RCC 7860 (cell line): ENCODE data around the gene POU3F1.

ENCODE experiments used
- DNase-seq: peaks from one replicate; pipeline ENCODE4 v3.0.0-alpha.2; 2015; ENCODE audit warnings: low spot score
- FAIRE-seq: peaks from 2 replicates; lab custom pipeline; 2012; peaks lifted over from hg19 to GRCh38; lab: Jason Lieb, UNC

The POU3F1 gene

GRCh38 chr1:38046333-38046883, at the start of gene POU3F1:
Gene POU3F1 (minus strand): TSS chr1:38046793. CDS start chr1:38046743, 50 bp downstream.
- no peak for DNase-seq

GRCh38 chr1:38095454-38095931, 48.9 kb upstream of the POU3F1 start:
- FAIRE-seq (no peak), DNase-seq (no peak)

More at GRCh38 chr1:38046333-38046883, at the start of gene POU3F1:
- no peak for FAIRE-seq

- DNase-seq = no peak
- no peak for FAIRE-seq
These were observed 48.2 kb upstream of the POU3F1 start for GRCh38 chr1:38094711-38095290.

GRCh38 chr1:38093569-38094520, 47.3 kb upstream of the POU3F1 start:
- FAIRE-seq (no peak), DNase-seq (no peak)

- FAIRE-seq = no peak
- no peak for DNase-seq
These were observed 45.7 kb upstream of the POU3F1 start for GRCh38 chr1:38092256-38092655.

- DNase-seq (no peak), FAIRE-seq (no peak)
These were observed 44.2 kb upstream of the POU3F1 start for GRCh38 chr1:38090796-38091195.

- FAIRE-seq = no peak
- DNase-seq = no peak
These were observed 43.2 kb upstream of the POU3F1 start for GRCh38 chr1:38089712-38090360.

GRCh38 chr1:38088791-38089190, 42.2 kb upstream of the POU3F1 start:
- FAIRE-seq (no peak), DNase-seq (no peak)

- DNase-seq (no peak), FAIRE-seq (no peak)
These were observed 41.8 kb upstream of the POU3F1 start for GRCh38 chr1:38088366-38088765.

GRCh38 chr1:38087676-38088075, 41.1 kb upstream of the POU3F1 start:
- FAIRE-seq (no peak), DNase-seq (no peak)

GRCh38 chr1:38085666-38086330, 39.2 kb upstream of the POU3F1 start:
- DNase-seq (no peak), FAIRE-seq (no peak)

GRCh38 chr1:38084700-38085099, 38.1 kb upstream of the POU3F1 start:
- FAIRE-seq (no peak), DNase-seq (no peak)

GRCh38 chr1:38084113-38084512, 37.5 kb upstream of the POU3F1 start:
- DNase-seq (no peak), FAIRE-seq (no peak)

GRCh38 chr1:38083541-38083940, 36.9 kb upstream of the POU3F1 start:
- FAIRE-seq = no peak
- no peak for DNase-seq

GRCh38 chr1:38082769-38083263, 36.2 kb upstream of the POU3F1 start:
- DNase-seq = no peak
- FAIRE-seq = no peak

GRCh38 chr1:38079019-38079418, 32.4 kb upstream of the POU3F1 start:
- DNase-seq (no peak), FAIRE-seq (no peak)

GRCh38 chr1:38077523-38078147, 31.0 kb upstream of the POU3F1 start:
- no peak for FAIRE-seq

GRCh38 chr1:38076455-38076854, 29.9 kb upstream of the POU3F1 start:
- DNase-seq (no peak), FAIRE-seq (no peak)

More at GRCh38 chr1:38077523-38078147, 31.0 kb upstream of the POU3F1 start:
- no peak for DNase-seq

GRCh38 chr1:38076038-38076437, 29.4 kb upstream of the POU3F1 start:
- DNase-seq (no peak), FAIRE-seq (no peak)

GRCh38 chr1:38075191-38075590, 28.6 kb upstream of the POU3F1 start:
- FAIRE-seq = no peak

More at GRCh38 chr1:38075191-38075590, 28.6 kb upstream of the POU3F1 start:
- no peak for DNase-seq
